Measurements from ENCODE around the gene FAM186B.

Gene FAM186B

GRCh38 chr12:49545815-49546214 is 59.6 kb downstream of the FAM186B start:
- Histone ChIP-seq H3K4me1 (ENCODE audit: control insufficient read depth, insufficient read depth, low read length) (peaks cover 10% of the 10 kb centered on the region), H3K4me3 (ENCODE audit: insufficient read depth, low read depth, low read length) (no peak overlapping the region), H3K27ac (ENCODE audit: insufficient read depth, low read depth, low read length, poor library complexity, severe bottlenecking) (no peak overlapping the region), H3K36me3 (ENCODE audit: control insufficient read depth, insufficient read depth, low read length) (no peaks in the 10 kb centered on the region), H3K27me3 (ENCODE audit: control insufficient read depth, insufficient read depth, low read length, poor library complexity, severe bottlenecking) (peaks cover 98% of the 10 kb centered on the region), H3K9me3 (ENCODE audit: control insufficient read depth, low read length) (no peaks in the 10 kb centered on the region)
- 80 to 86% methylated on average over 4 of the region's 4 CpGs for WGBS, 2 experiments

GRCh38 chr12:49543914-49544815 is 61.3 kb downstream of the FAM186B start:
- no peak overlapping the region for H3K4me3 ChIP-seq (ENCODE audit: insufficient read depth, low read depth, low read length)
- 14 to 15% methylated on average over 39 of the region's 39 CpGs for WGBS, 2 experiments
- no peaks in the 10 kb centered on the region for H3K9me3 ChIP-seq (ENCODE audit: control insufficient read depth, low read length)
- no peak overlapping the region for H3K27ac ChIP-seq (ENCODE audit: insufficient read depth, low read depth, low read length, poor library complexity, severe bottlenecking)
- peaks cover 9% of the 10 kb centered on the region for H3K4me1 ChIP-seq (ENCODE audit: control insufficient read depth, insufficient read depth, low read length)
- H3K27me3 ChIP-seq (ENCODE audit: control insufficient read depth, insufficient read depth, low read length, poor library complexity, severe bottlenecking) = peaks cover 99% of the 10 kb centered on the region
- no peaks in the 10 kb centered on the region for H3K36me3 ChIP-seq (ENCODE audit: control insufficient read depth, insufficient read depth, low read length)

GRCh38 chr12:49543221-49543913 is 62.1 kb downstream of the FAM186B start:
- peaks cover 99% of the 10 kb centered on the region for H3K27me3 ChIP-seq (ENCODE audit: control insufficient read depth, insufficient read depth, low read length, poor library complexity, severe bottlenecking)
- no peak overlapping the region for H3K27ac ChIP-seq (ENCODE audit: insufficient read depth, low read depth, low read length, poor library complexity, severe bottlenecking)
- peaks cover 5% of the 10 kb centered on the region for H3K4me1 ChIP-seq (ENCODE audit: control insufficient read depth, insufficient read depth, low read length)
- no peaks in the 10 kb centered on the region for H3K36me3 ChIP-seq (ENCODE audit: control insufficient read depth, insufficient read depth, low read length)
- no peak overlapping the region for H3K4me3 ChIP-seq (ENCODE audit: insufficient read depth, low read depth, low read length)
- H3K9me3 ChIP-seq (ENCODE audit: control insufficient read depth, low read length) = no peaks in the 10 kb centered on the region
- WGBS, 2 experiments = 72 to 77% methylated on average over 20 of the region's 20 CpGs

- peaks cover 12% of the 10 kb centered on the region for H3K4me1 ChIP-seq (ENCODE audit: control insufficient read depth, insufficient read depth, low read length)
- peaks cover 99% of the 10 kb centered on the region for H3K27me3 ChIP-seq (ENCODE audit: control insufficient read depth, insufficient read depth, low read length, poor library complexity, severe bottlenecking)
- H3K27ac ChIP-seq (ENCODE audit: insufficient read depth, low read depth, low read length, poor library complexity, severe bottlenecking) = no peak overlapping the region
- H3K4me3 ChIP-seq (ENCODE audit: insufficient read depth, low read depth, low read length) = no peak overlapping the region
- no peaks in the 10 kb centered on the region for H3K36me3 ChIP-seq (ENCODE audit: control insufficient read depth, insufficient read depth, low read length)
- no peaks in the 10 kb centered on the region for H3K9me3 ChIP-seq (ENCODE audit: control insufficient read depth, low read length)
- WGBS, 2 experiments = 94 to 95% methylated on average over 15 of the region's 15 CpGs
These were observed 62.8 kb downstream of the FAM186B start for GRCh38 chr12:49542592-49543160.

- Histone ChIP-seq H3K36me3 (ENCODE audit: control insufficient read depth, insufficient read depth, low read length) (no peaks in the 10 kb centered on the region), H3K27ac (ENCODE audit: insufficient read depth, low read depth, low read length, poor library complexity, severe bottlenecking) (no peak overlapping the region), H3K4me1 (ENCODE audit: control insufficient read depth, insufficient read depth, low read length) (peaks cover 17% of the 10 kb centered on the region), H3K4me3 (ENCODE audit: insufficient read depth, low read depth, low read length) (no peak overlapping the region), H3K27me3 (ENCODE audit: control insufficient read depth, insufficient read depth, low read length, poor library complexity, severe bottlenecking) (peaks cover 99% of the 10 kb centered on the region), H3K9me3 (ENCODE audit: control insufficient read depth, low read length) (no peaks in the 10 kb centered on the region)
- WGBS, 2 experiments = 89 to 90% methylated on average over 6 to 7 of the region's 7 CpGs
These were observed 63.4 kb downstream of the FAM186B start for GRCh38 chr12:49541911-49542505.

GRCh38 chr12:49541140-49541861 is 64.1 kb downstream of the FAM186B start:
- Histone ChIP-seq H3K27ac (ENCODE audit: insufficient read depth, low read depth, low read length, poor library complexity, severe bottlenecking) (no peak overlapping the region), H3K9me3 (ENCODE audit: control insufficient read depth, low read length) (no peaks in the 10 kb centered on the region), H3K36me3 (ENCODE audit: control insufficient read depth, insufficient read depth, low read length) (no peaks in the 10 kb centered on the region), H3K4me1 (ENCODE audit: control insufficient read depth, insufficient read depth, low read length) (peaks cover 17% of the 10 kb centered on the region), H3K4me3 (ENCODE audit: insufficient read depth, low read depth, low read length) (no peak overlapping the region), H3K27me3 (ENCODE audit: control insufficient read depth, insufficient read depth, low read length, poor library complexity, severe bottlenecking) (peaks cover 100% of the 10 kb centered on the region)
- WGBS, 2 experiments = 82 to 83% methylated on average over 18 of the region's 18 CpGs

- H3K4me1 ChIP-seq (ENCODE audit: control insufficient read depth, insufficient read depth, low read length) = peaks cover 17% of the 10 kb centered on the region
- no peak overlapping the region for H3K27ac ChIP-seq (ENCODE audit: insufficient read depth, low read depth, low read length, poor library complexity, severe bottlenecking)
- H3K9me3 ChIP-seq (ENCODE audit: control insufficient read depth, low read length) = no peaks in the 10 kb centered on the region
- H3K36me3 ChIP-seq (ENCODE audit: control insufficient read depth, insufficient read depth, low read length) = no peaks in the 10 kb centered on the region
- peaks cover 100% of the 10 kb centered on the region for H3K27me3 ChIP-seq (ENCODE audit: control insufficient read depth, insufficient read depth, low read length, poor library complexity, severe bottlenecking)
- 55 to 61% methylated on average over 21 of the region's 21 CpGs for whole genome bisulfite sequencing, 2 experiments
- no peak overlapping the region for H3K4me3 ChIP-seq (ENCODE audit: insufficient read depth, low read depth, low read length)
These were observed 65.0 kb downstream of the FAM186B start for GRCh38 chr12:49540229-49541139.

- Histone ChIP-seq H3K4me3 (ENCODE audit: insufficient read depth, low read depth, low read length) (no peak overlapping the region), H3K36me3 (ENCODE audit: control insufficient read depth, insufficient read depth, low read length) (no peaks in the 10 kb centered on the region), H3K9me3 (ENCODE audit: control insufficient read depth, low read length) (no peaks in the 10 kb centered on the region), H3K4me1 (ENCODE audit: control insufficient read depth, insufficient read depth, low read length) (peaks cover 17% of the 10 kb centered on the region), H3K27me3 (ENCODE audit: control insufficient read depth, insufficient read depth, low read length, poor library complexity, severe bottlenecking) (peaks cover 100% of the 10 kb centered on the region), H3K27ac (ENCODE audit: insufficient read depth, low read depth, low read length, poor library complexity, severe bottlenecking) (no peak overlapping the region)
- WGBS, 2 experiments = 18% methylated on average over 47 of the region's 47 CpGs
These were observed 65.8 kb downstream of the FAM186B start for GRCh38 chr12:49539406-49540228.

Measured in ectodermal cell (in vitro differentiated cells).